GM12873 (cell line): ENCODE measurements around the gene AP3M1.

Experiments
- CTCF ChIP-seq: IDR thresholded peaks from 2 replicates; pipeline ENCODE4 v1.5.1; 2012; ENCODE audit warnings: low read depth, mild to moderate bottlenecking, moderate library complexity, low read length, control low read depth; ENCODE audit not compliant: insufficient read depth; ENCODE audit errors: missing control alignments

AP3M1 gene

GRCh38 chr10:74139981-74140380, 10.6 kb downstream of the AP3M1 start:
- no peak for TF ChIP-seq CTCF

GRCh38 chr10:74137992-74138391, 12.6 kb downstream of the AP3M1 start:
- TF ChIP-seq CTCF, result no peak

GRCh38 chr10:74135452-74135851, 15.2 kb downstream of the AP3M1 start:
- TF ChIP-seq CTCF, result no peak

GRCh38 chr10:74133923-74134820, 16.5 kb downstream of the AP3M1 start:
- TF ChIP-seq CTCF, result no peak

GRCh38 chr10:74123081-74123480, 27.5 kb downstream of the AP3M1 start:
- TF ChIP-seq CTCF, result no peak

GRCh38 chr10:74122060-74122459, 28.6 kb downstream of the AP3M1 start:
- TF ChIP-seq CTCF, result no peak

GRCh38 chr10:74121368-74121767, 29.3 kb downstream of the AP3M1 start:
- no peak for TF ChIP-seq CTCF
